NCI-H510A treated with DMSO at 0.1 percent for 48 hours (cell line): ENCODE data around the gene GPR35.

Experiments used
- DNase-seq: peaks from one replicate; lab custom pipeline; 2025; lab: John Stamatoyannopoulos, UW

Gene GPR35, protein sequence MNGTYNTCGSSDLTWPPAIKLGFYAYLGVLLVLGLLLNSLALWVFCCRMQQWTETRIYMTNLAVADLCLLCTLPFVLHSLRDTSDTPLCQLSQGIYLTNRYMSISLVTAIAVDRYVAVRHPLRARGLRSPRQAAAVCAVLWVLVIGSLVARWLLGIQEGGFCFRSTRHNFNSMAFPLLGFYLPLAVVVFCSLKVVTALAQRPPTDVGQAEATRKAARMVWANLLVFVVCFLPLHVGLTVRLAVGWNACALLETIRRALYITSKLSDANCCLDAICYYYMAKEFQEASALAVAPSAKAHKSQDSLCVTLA

DNA sequence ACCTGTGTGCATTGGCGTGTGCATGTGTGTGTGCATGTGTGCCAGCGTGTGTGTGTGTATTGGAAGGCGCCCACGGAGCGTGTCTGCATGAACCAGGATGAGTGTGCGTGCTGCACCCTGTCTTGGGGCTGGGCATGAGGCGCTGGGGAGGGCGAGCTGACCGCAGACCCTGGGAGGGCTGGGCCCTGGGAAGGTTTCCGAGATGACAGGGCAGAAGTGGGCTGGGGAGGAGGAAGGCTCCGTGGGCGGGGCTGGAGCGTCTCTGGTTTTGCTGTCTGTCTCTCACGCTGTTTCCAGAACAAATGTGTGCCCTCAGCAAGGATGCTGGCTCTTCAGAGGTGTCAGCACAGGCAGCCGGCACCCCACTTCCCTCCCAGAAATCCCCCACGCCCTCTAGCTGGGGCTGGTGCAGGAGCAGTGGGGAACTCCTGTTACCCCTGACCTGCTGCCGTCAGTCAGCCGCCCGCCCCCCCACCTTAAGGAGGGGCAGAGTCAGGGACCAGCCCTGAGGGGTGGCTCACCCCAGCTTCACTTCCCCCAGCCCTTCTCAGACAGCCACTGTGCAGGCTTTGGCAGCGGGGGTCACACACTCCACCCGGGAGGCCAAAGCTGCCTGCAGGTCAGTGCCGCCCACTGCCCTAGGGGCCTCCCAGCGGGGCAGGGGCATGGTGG lies at the start of gene GPR35:
GPR35 (plus strand) TSS at position 531 of the 672 bp plus-strand sequence. CDS start 4,473 bp downstream, outside the sequence.
- peak; percentile 1 for DNase-seq

GRCh38 chr2:240576036-240576435 lies 49.2 kb upstream of the GPR35 start:
- DNase-seq, result no peak

- DNase-seq, result no peak
These were observed 48.7 kb upstream of the GPR35 start for GRCh38 chr2:240576436-240577205.

- no peak for DNase-seq
These were observed 47.8 kb upstream of the GPR35 start for GRCh38 chr2:240577281-240578109.

DNA sequence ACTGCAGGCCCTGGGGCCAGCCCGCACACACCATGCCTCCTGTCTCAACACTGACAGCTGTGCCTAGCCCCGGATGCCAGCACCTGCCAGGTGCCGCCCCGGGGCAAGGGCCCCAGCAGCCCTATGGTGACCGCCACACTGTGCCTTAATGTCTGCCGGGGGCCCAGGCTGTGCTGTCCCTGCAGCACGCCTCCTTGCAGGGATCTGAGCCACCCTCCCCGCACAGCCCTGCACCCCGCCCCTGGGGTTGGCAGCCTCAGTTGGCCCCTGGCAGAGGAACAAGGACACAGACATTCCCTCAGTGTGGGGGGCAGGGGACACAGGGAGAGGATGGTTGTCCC lies 47.2 kb upstream of the GPR35 start:
- no peak for DNase-seq

DNA sequence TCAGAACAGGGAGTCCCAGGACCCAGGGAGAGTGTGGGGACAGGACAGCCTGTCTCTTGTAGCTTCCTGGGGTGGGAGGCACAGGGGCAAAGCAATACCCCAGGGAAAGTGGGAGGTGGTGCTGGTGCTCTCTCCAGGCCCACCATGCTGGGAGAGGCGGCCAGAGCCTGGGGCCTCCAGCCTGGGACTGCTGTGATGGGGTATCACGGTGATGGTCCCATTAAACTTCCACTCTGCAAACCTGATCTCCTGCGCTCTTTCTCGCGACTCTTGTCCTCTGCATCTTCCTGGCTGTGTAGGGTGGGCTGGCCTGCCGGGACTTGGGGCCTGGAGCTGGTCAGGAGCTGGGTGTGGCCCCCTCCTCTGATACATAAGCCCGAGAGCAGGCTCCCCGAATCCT lies 46.8 kb upstream of the GPR35 start:
- DNase-seq, result no peak

GRCh38 chr2:240579071-240579762 lies 46.1 kb upstream of the GPR35 start:
- DNase-seq, result no peak

GRCh38 chr2:240579771-240580614 lies 45.3 kb upstream of the GPR35 start:
- DNase-seq, result peak; percentile 25

- no peak for DNase-seq
These were observed 43.5 kb upstream of the GPR35 start for GRCh38 chr2:240581811-240582210.

DNA sequence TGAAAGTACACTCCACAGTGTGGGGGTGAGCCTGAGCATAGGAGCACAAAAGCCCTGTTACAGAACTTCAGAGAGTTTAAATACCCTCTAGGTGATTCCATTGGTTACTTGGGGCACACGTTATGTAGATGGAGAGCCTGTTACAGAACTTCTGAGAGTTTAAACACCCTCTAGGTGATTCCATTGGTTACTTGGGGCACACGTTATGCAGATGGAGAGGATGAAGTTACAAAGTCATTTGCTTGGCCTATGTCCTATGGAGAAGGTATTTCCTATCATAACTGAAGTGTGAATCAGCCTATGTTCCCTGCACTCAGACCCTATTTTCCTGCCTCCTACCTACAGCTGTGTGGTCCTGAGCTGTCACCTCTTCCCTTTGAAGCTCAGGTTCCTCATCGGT lies 42.5 kb upstream of the GPR35 start:
- no peak for DNase-seq

DNA sequence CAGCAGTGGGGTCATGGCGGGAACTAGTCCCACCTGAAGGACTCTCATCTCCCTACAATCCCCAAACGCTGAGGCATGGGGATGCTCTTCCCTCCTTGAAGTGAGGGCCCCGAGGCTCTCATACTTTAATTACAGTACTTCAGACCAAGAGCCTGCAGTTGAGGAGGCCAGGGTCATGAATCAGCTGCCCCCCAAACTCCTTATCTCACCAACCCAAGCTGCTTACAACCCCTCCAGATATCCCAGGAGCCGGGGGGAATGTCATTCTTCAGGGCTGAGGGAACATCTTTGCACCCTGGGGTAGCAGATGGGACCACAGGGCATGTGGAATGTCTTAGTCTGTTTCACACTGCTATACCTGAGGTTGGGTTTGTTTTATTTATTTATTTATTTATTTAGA lies 41.5 kb upstream of the GPR35 start:
- no peak for DNase-seq

DNA sequence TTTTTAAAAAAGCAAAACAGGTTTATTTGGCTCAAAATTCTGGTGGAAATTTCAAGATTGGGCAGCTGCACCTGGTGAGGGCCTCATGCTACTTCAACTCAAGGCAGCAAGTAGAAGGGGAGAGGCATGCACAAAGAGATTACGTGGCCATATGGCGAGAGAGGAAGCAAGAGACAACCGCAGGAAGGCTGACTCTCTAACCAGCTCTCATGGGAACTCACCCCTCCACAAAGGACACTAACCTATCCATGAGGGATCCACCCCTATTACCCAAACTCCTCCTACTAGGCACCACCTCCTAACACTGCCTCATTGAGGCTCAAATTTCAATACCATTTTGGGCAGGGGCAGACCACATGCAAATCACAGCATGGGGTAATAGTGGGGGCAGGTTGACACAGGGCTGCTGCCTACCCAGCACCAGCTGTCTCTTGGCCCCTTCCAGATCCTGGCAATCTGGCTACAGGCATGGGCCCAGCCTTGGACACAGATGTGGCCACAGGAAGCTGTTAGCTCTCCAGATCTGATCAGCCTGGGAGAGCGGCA lies 40.7 kb upstream of the GPR35 start:
- no peak for DNase-seq

DNA sequence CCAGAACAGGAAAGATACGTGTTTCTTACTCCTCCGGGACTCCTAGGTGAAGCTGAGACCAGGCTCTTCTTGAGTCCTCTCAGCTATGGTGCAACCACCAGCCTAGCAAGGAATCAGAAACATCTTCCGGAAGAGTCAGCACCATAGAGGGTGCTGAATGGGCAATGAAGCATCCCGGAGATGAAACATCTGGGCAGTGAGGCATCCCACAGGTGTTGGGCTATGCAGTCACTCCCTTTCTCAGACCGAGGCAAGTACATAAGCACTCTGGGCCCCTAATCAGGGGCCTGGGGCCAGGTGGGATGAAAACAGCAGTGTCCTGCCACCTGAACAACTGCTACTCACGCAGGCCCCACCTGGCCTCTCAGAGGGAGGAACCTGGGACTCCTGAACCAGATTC lies 40.2 kb upstream of the GPR35 start:
- no peak for DNase-seq

GRCh38 chr2:240585681-240586197 lies 39.5 kb upstream of the GPR35 start:
- no peak for DNase-seq

GRCh38 chr2:240586198-240586918 lies 38.9 kb upstream of the GPR35 start, which contains the start of gene CAPN10:
CAPN10 (plus strand) TSS chr2:240586734; CDS start chr2:240586912, 178 bp downstream.
- DNase-seq, result peak; percentile 88

DNA sequence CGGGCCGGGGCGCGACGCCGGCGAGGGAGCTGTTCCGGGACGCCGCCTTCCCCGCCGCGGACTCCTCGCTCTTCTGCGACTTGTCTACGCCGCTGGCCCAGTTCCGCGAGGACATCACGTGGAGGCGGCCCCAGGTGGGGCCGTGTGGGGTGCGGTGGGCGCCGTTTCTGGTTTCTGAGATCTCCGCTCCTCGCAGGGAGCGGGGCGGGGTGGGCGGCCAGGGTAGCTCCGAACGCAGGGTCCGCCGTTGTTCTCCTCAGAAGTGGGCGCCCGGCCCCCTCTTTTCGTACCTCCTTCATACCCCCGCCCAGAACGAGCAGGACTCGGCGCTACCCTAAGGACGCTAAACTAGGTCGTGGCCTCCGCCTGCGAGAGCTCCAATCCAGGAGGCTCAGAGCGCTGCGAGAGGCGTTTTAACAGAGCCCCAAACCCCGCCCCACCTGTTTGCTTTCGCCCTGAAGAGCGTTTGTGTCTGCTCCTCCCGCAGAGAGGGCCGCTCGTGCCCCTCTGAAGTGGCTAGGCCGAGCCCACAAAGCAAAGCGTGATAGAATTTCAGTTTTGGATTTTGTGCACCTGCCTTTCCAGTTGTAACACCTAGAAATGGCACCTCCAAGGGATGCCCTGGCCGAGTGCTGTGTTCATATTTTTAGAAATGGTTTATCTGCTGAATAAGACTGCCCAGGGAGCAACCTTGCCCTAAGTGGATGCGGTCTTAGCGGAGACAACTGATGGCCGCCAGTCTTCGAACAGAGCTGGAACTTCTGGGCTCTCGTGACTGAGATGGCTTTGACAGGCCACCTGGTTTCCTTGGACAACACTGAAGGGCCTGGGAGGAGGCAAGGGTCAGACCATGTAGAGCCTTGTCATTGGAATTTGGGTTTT lies 38.1 kb upstream of the GPR35 start:
- DNase-seq, result peak; percentile 80

DNA sequence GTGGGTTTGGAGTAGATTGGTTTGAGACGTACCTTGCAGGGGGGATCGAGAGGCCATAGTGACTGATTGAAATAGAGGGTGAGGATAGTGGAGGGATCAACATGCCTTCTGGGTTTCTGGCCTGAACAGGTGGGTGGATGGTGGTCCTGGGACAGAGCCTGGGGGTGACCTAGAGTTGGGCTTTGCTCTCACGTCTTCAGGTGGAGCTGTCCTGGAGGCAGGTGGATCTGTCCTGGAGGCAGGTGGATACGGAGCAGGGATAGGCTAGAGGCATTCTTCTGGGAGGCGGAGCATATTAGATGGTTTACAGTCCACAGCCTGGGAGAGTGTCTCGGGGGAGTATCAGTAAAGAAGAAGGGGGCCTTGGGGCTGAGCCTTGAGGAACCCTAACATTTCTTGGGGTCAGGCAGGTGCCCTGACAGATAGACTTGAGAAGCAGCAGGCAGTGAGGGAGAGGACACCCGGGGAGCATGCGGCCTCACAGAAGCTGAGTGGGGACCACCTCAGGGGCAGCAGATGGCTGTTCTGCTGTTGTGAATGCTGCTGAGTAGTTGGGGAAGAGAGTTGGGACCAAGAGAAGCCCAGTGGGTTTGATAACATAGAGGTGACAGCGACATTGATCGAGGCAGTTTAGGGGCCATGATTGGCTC lies 37.1 kb upstream of the GPR35 start:
- DNase-seq, result no peak

- no peak for DNase-seq
These were observed 36.6 kb upstream of the GPR35 start for GRCh38 chr2:240588669-240589068.
